Fibroblast of villous mesenchyme (primary cell): ENCODE results near the gene GLTPD2. TPM values are rescaled to one million over a fixed set of nuclear protein-coding genes. Genes with fewer than 3 reads are reported as not detected.

Source experiments
- DNase-seq: peaks from one replicate; pipeline ENCODE4 v3.0.0-alpha.2; 2010; ENCODE audit warnings: low read depth
- H3K4me3 ChIP-seq: 2 replicates; pipeline ENCODE4 v1.5.1; 2011; ENCODE audit warnings: low read depth, mild to moderate bottlenecking, low read length
- total RNA-seq: library from RNA; depleted of rRNA; stranded (reverse); fragments of >200 nt; gene quantifications from 2 replicates; pipeline ENCODE4 v1.2.3, GENCODE V29; 2012
- TF ChIP-seq, protein P1 (sequence below): IDR thresholded peaks from 2 replicates; pipeline ENCODE4 v1.5.1; 2012; ENCODE audit warnings: low read depth, mild to moderate bottlenecking, low read length; ENCODE audit not compliant: insufficient read depth

Gene GLTPD2
- total RNA-seq, 1 donor = not detected

DNA sequence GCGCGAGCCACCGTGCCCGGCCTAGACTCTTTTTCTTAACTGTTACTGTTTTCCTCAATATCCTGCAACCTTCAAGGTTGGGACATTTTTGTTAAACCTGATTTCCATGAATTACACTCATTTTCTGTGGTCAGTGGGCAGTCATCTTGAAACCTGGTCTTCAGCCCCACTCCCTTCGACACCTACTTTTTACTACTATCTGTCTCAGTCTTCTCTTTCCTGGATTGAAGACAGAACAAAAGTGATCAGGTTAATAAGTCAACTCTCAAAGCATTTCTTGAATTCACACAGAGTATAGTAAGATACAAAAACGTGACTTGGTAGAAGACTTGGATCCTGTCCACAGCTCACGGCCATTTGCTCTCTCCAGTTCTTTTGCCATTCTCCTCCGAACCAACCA lies 50.5 kb downstream of the GLTPD2 start:
- no peak for DNase-seq
- TF ChIP-seq, protein P1, sequence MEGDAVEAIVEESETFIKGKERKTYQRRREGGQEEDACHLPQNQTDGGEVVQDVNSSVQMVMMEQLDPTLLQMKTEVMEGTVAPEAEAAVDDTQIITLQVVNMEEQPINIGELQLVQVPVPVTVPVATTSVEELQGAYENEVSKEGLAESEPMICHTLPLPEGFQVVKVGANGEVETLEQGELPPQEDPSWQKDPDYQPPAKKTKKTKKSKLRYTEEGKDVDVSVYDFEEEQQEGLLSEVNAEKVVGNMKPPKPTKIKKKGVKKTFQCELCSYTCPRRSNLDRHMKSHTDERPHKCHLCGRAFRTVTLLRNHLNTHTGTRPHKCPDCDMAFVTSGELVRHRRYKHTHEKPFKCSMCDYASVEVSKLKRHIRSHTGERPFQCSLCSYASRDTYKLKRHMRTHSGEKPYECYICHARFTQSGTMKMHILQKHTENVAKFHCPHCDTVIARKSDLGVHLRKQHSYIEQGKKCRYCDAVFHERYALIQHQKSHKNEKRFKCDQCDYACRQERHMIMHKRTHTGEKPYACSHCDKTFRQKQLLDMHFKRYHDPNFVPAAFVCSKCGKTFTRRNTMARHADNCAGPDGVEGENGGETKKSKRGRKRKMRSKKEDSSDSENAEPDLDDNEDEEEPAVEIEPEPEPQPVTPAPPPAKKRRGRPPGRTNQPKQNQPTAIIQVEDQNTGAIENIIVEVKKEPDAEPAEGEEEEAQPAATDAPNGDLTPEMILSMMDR = no peak
- H3K4me3 ChIP-seq = no peak overlapping the region

Other genes with a start within 250 kb of the GLTPD2 start
- gene MYBBP1A, start 233.6 kb upstream of the GLTPD2 start, total RNA-seq = 61.7 and 71.2 TPM in 2 replicates
- gene GGT6, start 228.4 kb upstream of the GLTPD2 start, total RNA-seq = not detected in 2 replicates
- not detected in 2 replicates for gene SMTNL2, start 204.4 kb upstream of the GLTPD2 start, total RNA-seq
- not detected in 2 replicates for gene ALOX15, start 147.3 kb upstream of the GLTPD2 start, total RNA-seq
- gene PELP1, start 84.8 kb upstream of the GLTPD2 start, total RNA-seq = 17.7 and 19.6 TPM in 2 replicates
- gene ARRB2, start 78.3 kb upstream of the GLTPD2 start, total RNA-seq = 3.5 TPM in 2 replicates
- 9.9 and 11.0 TPM in 2 replicates for gene MED11, start 57.5 kb upstream of the GLTPD2 start, total RNA-seq
- gene ZMYND15, start 49.1 kb upstream of the GLTPD2 start, total RNA-seq = not detected in 2 replicates
- 0.64 and 0.86 TPM in 2 replicates for gene CXCL16, start 49.0 kb upstream of the GLTPD2 start, total RNA-seq
- gene TM4SF5, start 17.1 kb upstream of the GLTPD2 start, total RNA-seq = not detected in 2 replicates
- gene VMO1, start 2.6 kb upstream of the GLTPD2 start, total RNA-seq = 0.64 TPM in 1 of 2 replicates, not detected in the other
- gene PSMB6, start 7.2 kb downstream of the GLTPD2 start, total RNA-seq = 149 and 157 TPM in 2 replicates
- gene PLD2, start 18.2 kb downstream of the GLTPD2 start, total RNA-seq = 11.7 and 13.9 TPM in 2 replicates
- gene MINK1, start 44.4 kb downstream of the GLTPD2 start, total RNA-seq = 21.6 and 38.0 TPM in 2 replicates
- 3.5 and 3.9 TPM in 2 replicates for gene C17orf107, start 110.6 kb downstream of the GLTPD2 start, total RNA-seq
- gene CHRNE, start 114.1 kb downstream of the GLTPD2 start, total RNA-seq = under 0.01 and 0.32 TPM in 2 replicates
- gene GP1BA, start 143.3 kb downstream of the GLTPD2 start, total RNA-seq = not detected in 2 replicates
- 51.8 and 64.7 TPM in 2 replicates for gene SLC25A11, start 151.1 kb downstream of the GLTPD2 start, total RNA-seq
- 26.4 and 34.5 TPM in 2 replicates for gene RNF167, start 151.3 kb downstream of the GLTPD2 start, total RNA-seq
- gene PFN1, start 159.6 kb downstream of the GLTPD2 start, total RNA-seq = 581 and 784 TPM in 2 replicates
- gene ENO3, start 162.2 kb downstream of the GLTPD2 start, total RNA-seq = 2.6 and 7.4 TPM in 2 replicates
- gene SPAG7, start 178.9 kb downstream of the GLTPD2 start, total RNA-seq = 34.5 and 39.0 TPM in 2 replicates
- gene CAMTA2, start 198.7 kb downstream of the GLTPD2 start, total RNA-seq = 15.1 TPM in 2 replicates
- 0.97 and 1.3 TPM in 2 replicates for gene INCA1, start 208.6 kb downstream of the GLTPD2 start, total RNA-seq
- gene KIF1C, start 209.0 kb downstream of the GLTPD2 start, total RNA-seq = 50.6 and 56.6 TPM in 2 replicates
- gene SLC52A1, start 246.5 kb downstream of the GLTPD2 start, total RNA-seq = under 0.01 and 0.43 TPM in 2 replicates